ENCODE results near the gene CNTNAP5. TPM values are rescaled to one million over a fixed set of nuclear protein-coding genes. Genes with fewer than 3 reads are reported as not detected.

CNTNAP5 gene
- total RNA-seq, 1 experiment from 2014 or later = 0.48 TPM

GRCh38 chr2:123993728-123994323 lies 31.3 kb upstream of the CNTNAP5 start:
- Histone ChIP-seq H3K27me3 (ENCODE audit: insufficient read depth, low read length) (no peaks in the 10 kb centered on the region), H2BK12ac (ENCODE audit: insufficient read length, low read depth, low read length) (no peak overlapping the region), H4K91ac (ENCODE audit: insufficient read length, low read depth, low read length) (no peak overlapping the region), H3K4ac (ENCODE audit: low read depth, low read length) (no peak overlapping the region), H3K4me1 (ENCODE audit: insufficient read depth, low read length) (no peaks in the 10 kb centered on the region), H2BK5ac (ENCODE audit: insufficient read length, low read length) (no peak overlapping the region), H3T11ph (ENCODE audit: low read length) (no peak overlapping the region), H2AFZ (ENCODE audit: low read length) (no peak overlapping the region), H4K5ac (ENCODE audit: insufficient read length, low read depth, low read length) (no peak overlapping the region), H3K23me2 (ENCODE audit: insufficient read length, low read depth, low read length, poor library complexity, severe bottlenecking) (no peaks in the 10 kb centered on the region), H3K18ac (ENCODE audit: insufficient read length, low read depth, low read length) (no peak overlapping the region), H3K9ac (ENCODE audit: extremely low read depth, insufficient read length, low read length) (no peak overlapping the region), H3K27ac (ENCODE audit: insufficient read length, low read depth, low read length) (no peak overlapping the region), H3K23ac (ENCODE audit: insufficient read length, low read depth, low read length) (no peak overlapping the region), H4K8ac (replicated peaks; ENCODE audit: insufficient read length, low read depth, low read length) (no peak overlapping the region), H3K9me3 (ENCODE audit: control insufficient read depth, low read depth, low read length) (no peaks in the 10 kb centered on the region), H2AK5ac (ENCODE audit: insufficient read length, low read length) (no peak overlapping the region), H3K79me2 (ENCODE audit: insufficient read depth, low read length) (no peaks in the 10 kb centered on the region), H2BK15ac (ENCODE audit: low read depth, low read length) (no peak overlapping the region), H2BK20ac (ENCODE audit: low read depth, low read length, poor library complexity, severe bottlenecking) (no peak overlapping the region), H2BK120ac (ENCODE audit: low read depth, low read length, poor library complexity, severe bottlenecking) (no peak overlapping the region), H3K79me1 (ENCODE audit: insufficient read depth, low read depth, low read length, poor library complexity, severe bottlenecking) (no peaks in the 10 kb centered on the region), H3K56ac (ENCODE audit: insufficient read length, low read depth, low read length) (no peak overlapping the region), H4K20me1 (ENCODE audit: control insufficient read depth, insufficient read depth, insufficient read length) (no peaks in the 10 kb centered on the region), H3K4me2 (ENCODE audit: insufficient read depth, insufficient read length, low read length) (no peak overlapping the region), H3K14ac (ENCODE audit: insufficient read depth, low read length) (no peak overlapping the region)
- Mint-ChIP-seq H3K27me3 (ENCODE audit: low read depth) (peaks cover 3% of the 10 kb centered on the region; the same call in 1 of the 2 replicates), H3K27ac (no peak overlapping the region), H3K4me1 (no peaks in the 10 kb centered on the region), H3K9me3 (no peaks in the 10 kb centered on the region; a peak in 3 of 5 replicates), H3K4me3 (no peak overlapping the region), H3K36me3 (ENCODE audit: insufficient read depth in 1 of 3, low read depth in 3 of 3) (no peaks in the 10 kb centered on the region; a peak in 2 of 7 replicates)
- WGBS (ENCODE audit: extremely low coverage, insufficient read length, low lambda C conversion rate) = no CpG with 5 or more reads among the region's 8 CpGs
- peak; percentile 59 for DNase-seq
- TF ChIP-seq CTCF (conservative IDR thresholded peaks at IDR 0.05) = peak; percentile 79
